ENCODE results near the gene DNAH14. TPM values are rescaled to one million over a fixed set of nuclear protein-coding genes. Genes with fewer than 3 reads are reported as not detected.

DNAH14 gene
- total RNA-seq, 2 experiments from 2014 or later: 0.27 to 0.34 TPM

DNA sequence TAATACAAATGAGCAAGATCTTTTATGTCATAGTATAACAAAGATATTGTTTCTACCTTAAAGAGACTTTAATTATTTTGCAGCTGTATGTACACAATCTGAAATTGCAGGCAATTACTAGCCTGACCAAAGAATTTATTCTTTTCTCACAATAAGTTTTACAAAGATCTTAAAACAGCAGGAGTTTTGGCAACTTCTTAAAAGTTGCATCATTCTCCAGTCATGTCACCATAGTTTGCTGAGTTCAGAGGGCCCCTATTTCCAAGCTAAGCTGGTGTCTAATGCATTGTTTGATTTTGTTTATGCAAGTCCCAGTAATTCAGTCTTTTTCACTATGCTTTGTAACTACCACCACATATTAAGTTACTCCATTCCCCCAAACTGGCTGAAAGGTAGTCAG, 114.8 kb downstream of the DNAH14 start:
- Mint-ChIP-seq H3K4me3 (no peak overlapping the region), H3K27ac (no peak overlapping the region), H3K4me1 (ENCODE audit: low read depth) (no peaks in the 10 kb centered on the region), H3K27me3 (peaks cover 6% of the 10 kb centered on the region), H3K36me3 (ENCODE audit: low read depth) (no peaks in the 10 kb centered on the region), H3K9me3 (no peaks in the 10 kb centered on the region)
- CTCF ChIA-PET: no interaction called here
- Histone ChIP-seq H3K27ac (ENCODE audit: low read depth in 1 of 2, low read length in 2 of 2) (no peak overlapping the region), H3K9me3 (ENCODE audit: control insufficient read depth in 1 of 2, insufficient read depth in 1 of 2, low read length in 2 of 2) (no peaks in the 10 kb centered on the region), H3K36me3 (ENCODE audit: insufficient read depth, low read length) (no peaks in the 10 kb centered on the region), H3K4me1 (ENCODE audit: insufficient read depth, low read length) (no peaks in the 10 kb centered on the region), H3K27me3 (ENCODE audit: control insufficient read depth in 1 of 2, insufficient read depth in 2 of 2, low read length in 2 of 2) (no peaks in the 10 kb centered on the region), H3K4me3 (ENCODE audit: low read length) (no peak overlapping the region)
- ATAC-seq (ENCODE audit: poor library complexity) (no peak), DNase-seq (no peak)
- POLR2A ChIA-PET: no interaction called here
- TF ChIP-seq, protein P1, sequence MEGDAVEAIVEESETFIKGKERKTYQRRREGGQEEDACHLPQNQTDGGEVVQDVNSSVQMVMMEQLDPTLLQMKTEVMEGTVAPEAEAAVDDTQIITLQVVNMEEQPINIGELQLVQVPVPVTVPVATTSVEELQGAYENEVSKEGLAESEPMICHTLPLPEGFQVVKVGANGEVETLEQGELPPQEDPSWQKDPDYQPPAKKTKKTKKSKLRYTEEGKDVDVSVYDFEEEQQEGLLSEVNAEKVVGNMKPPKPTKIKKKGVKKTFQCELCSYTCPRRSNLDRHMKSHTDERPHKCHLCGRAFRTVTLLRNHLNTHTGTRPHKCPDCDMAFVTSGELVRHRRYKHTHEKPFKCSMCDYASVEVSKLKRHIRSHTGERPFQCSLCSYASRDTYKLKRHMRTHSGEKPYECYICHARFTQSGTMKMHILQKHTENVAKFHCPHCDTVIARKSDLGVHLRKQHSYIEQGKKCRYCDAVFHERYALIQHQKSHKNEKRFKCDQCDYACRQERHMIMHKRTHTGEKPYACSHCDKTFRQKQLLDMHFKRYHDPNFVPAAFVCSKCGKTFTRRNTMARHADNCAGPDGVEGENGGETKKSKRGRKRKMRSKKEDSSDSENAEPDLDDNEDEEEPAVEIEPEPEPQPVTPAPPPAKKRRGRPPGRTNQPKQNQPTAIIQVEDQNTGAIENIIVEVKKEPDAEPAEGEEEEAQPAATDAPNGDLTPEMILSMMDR (IDR thresholded peaks at IDR 0.05): no peak
- intact Hi-C loops (cut with DNase I, micrococcal nuclease): no loop called here

- TF ChIP-seq, protein P1 (IDR thresholded peaks at IDR 0.05): no peak
Observed at GRCh38 chr1:225049594-225049993, 120.1 kb downstream of the DNAH14 start.

GRCh38 chr1:225063722-225064121, 134.2 kb downstream of the DNAH14 start:
- Histone ChIP-seq H3K4me1 (ENCODE audit: insufficient read depth, low read length) (no peaks in the 10 kb centered on the region), H3K36me3 (ENCODE audit: insufficient read depth, low read length) (no peaks in the 10 kb centered on the region), H3K4me3 (ENCODE audit: low read length) (no peak overlapping the region), H3K27ac (ENCODE audit: low read depth in 1 of 2, low read length in 2 of 2) (no peak overlapping the region), H3K9me3 (ENCODE audit: control insufficient read depth in 1 of 2, insufficient read depth in 1 of 2, low read length in 2 of 2) (peaks cover 0 to 7% of the 10 kb centered on the region in 2 experiments), H3K27me3 (ENCODE audit: control insufficient read depth in 1 of 2, insufficient read depth in 2 of 2, low read length in 2 of 2) (no peaks in the 10 kb centered on the region)
- Mint-ChIP-seq H3K9me3 (peaks cover 4% of the 10 kb centered on the region), H3K27me3 (peaks cover 10% of the 10 kb centered on the region), H3K4me3 (no peak overlapping the region), H3K4me1 (ENCODE audit: low read depth) (no peaks in the 10 kb centered on the region), H3K27ac (no peak overlapping the region), H3K36me3 (ENCODE audit: low read depth) (no peaks in the 10 kb centered on the region)
- TF ChIP-seq, protein P1 (IDR thresholded peaks at IDR 0.05): no peak
- POLR2A ChIA-PET: no interaction called here
- CTCF ChIA-PET: no interaction called here
- no peak for ATAC-seq (ENCODE audit: poor library complexity)
- intact Hi-C loops (cut with DNase I, micrococcal nuclease): loop anchor here in 1 of 2 experiments (2.0 kb wide), 1 partner anchor 119 kb away; no protein-coding TSS in a partner anchor
- no peak for DNase-seq

More at GRCh38 chr1:225049594-225049993, 120.1 kb downstream of the DNAH14 start:
- Mint-ChIP-seq H3K27me3 (no peaks in the 10 kb centered on the region), H3K4me1 (ENCODE audit: low read depth) (no peaks in the 10 kb centered on the region), H3K27ac (no peak overlapping the region), H3K4me3 (no peak overlapping the region), H3K9me3 (no peaks in the 10 kb centered on the region), H3K36me3 (ENCODE audit: low read depth) (no peaks in the 10 kb centered on the region)
- ATAC-seq (ENCODE audit: poor library complexity) (no peak), DNase-seq (no peak)
- no peaks in the 10 kb centered on the region for H3K9me3 ChIP-seq (ENCODE audit: control insufficient read depth in 1 of 2, insufficient read depth in 1 of 2, low read length in 2 of 2)
- intact Hi-C loops (cut with DNase I, micrococcal nuclease): no loop called here
- no peaks in the 10 kb centered on the region for H3K27me3 ChIP-seq (ENCODE audit: control insufficient read depth in 1 of 2, insufficient read depth in 2 of 2, low read length in 2 of 2)
- H3K27ac ChIP-seq (ENCODE audit: low read depth in 1 of 2, low read length in 2 of 2): no peak overlapping the region
- no peak overlapping the region for H3K4me3 ChIP-seq (ENCODE audit: low read length)
- ChIA-PET CTCF (no interaction called here), POLR2A (no interaction called here)
- no peaks in the 10 kb centered on the region for H3K4me1 ChIP-seq (ENCODE audit: insufficient read depth, low read length)
- no peaks in the 10 kb centered on the region for H3K36me3 ChIP-seq (ENCODE audit: insufficient read depth, low read length)

All from CD4-positive, alpha-beta T cell (primary cell).